ENCODE data around the gene LMO3. TPM values are rescaled to one million over a fixed set of nuclear protein-coding genes. Genes with fewer than 3 reads are reported as not detected.

LMO3 gene
- polyA plus RNA-seq, 1 donor: 2.1 TPM

- DNase-seq: no peak
Observed at GRCh38 chr12:16602412-16602811, 3.5 kb downstream of the LMO3 start.

- no peak for DNase-seq
Observed at GRCh38 chr12:16600525-16600924, 5.4 kb downstream of the LMO3 start.

GRCh38 chr12:16599081-16599480, 6.9 kb downstream of the LMO3 start:
- DNase-seq: no peak

GRCh38 chr12:16594797-16595196, 11.2 kb downstream of the LMO3 start:
- DNase-seq: no peak

- no peak for DNase-seq
Observed at GRCh38 chr12:16593546-16593945, 12.4 kb downstream of the LMO3 start.

- DNase-seq: no peak
Observed at GRCh38 chr12:16590645-16591044, 15.3 kb downstream of the LMO3 start.

GRCh38 chr12:16588812-16589211, 17.1 kb downstream of the LMO3 start:
- no peak for DNase-seq

- DNase-seq: no peak
Observed at GRCh38 chr12:16587514-16587913, 18.4 kb downstream of the LMO3 start.

GRCh38 chr12:16587110-16587453, 18.9 kb downstream of the LMO3 start:
- no peak for DNase-seq

GRCh38 chr12:16586350-16587109, 19.4 kb downstream of the LMO3 start:
- no peak for DNase-seq

- DNase-seq: no peak
Observed at GRCh38 chr12:16585781-16586180, 20.2 kb downstream of the LMO3 start.

- DNase-seq: no peak
Observed at GRCh38 chr12:16583969-16584745, 21.8 kb downstream of the LMO3 start.

GRCh38 chr12:16581416-16581815, 24.5 kb downstream of the LMO3 start:
- no peak for DNase-seq

- no peak for DNase-seq
Observed at GRCh38 chr12:16579041-16579440, 26.9 kb downstream of the LMO3 start.

- DNase-seq: peak; percentile 24
Observed at GRCh38 chr12:16573398-16574077, 32.4 kb downstream of the LMO3 start.

- no peak for DNase-seq
Observed at GRCh38 chr12:16568873-16569272, 37.1 kb downstream of the LMO3 start.

- DNase-seq: no peak
Observed at GRCh38 chr12:16564675-16565074, 41.3 kb downstream of the LMO3 start.

GRCh38 chr12:16563504-16563903, 42.5 kb downstream of the LMO3 start:
- DNase-seq: no peak

GRCh38 chr12:16562921-16563320, 43.0 kb downstream of the LMO3 start:
- DNase-seq: no peak

- peak; percentile 19 for DNase-seq
Observed at GRCh38 chr12:16562435-16562834, 43.5 kb downstream of the LMO3 start.

GRCh38 chr12:16560273-16560672, 45.7 kb downstream of the LMO3 start:
- no peak for DNase-seq

GRCh38 chr12:16555630-16556029, 50.3 kb downstream of the LMO3 start:
- DNase-seq: no peak

GRCh38 chr12:16553457-16553856, 52.5 kb downstream of the LMO3 start:
- DNase-seq: no peak
